Measurements from ENCODE around the gene FCHSD1. TPM values are rescaled to one million over a fixed set of nuclear protein-coding genes. Genes with fewer than 3 reads are reported as not detected.

FCHSD1 gene
- total RNA-seq, 1 donor from 2014 or later: 38.5 TPM

GRCh38 chr5:141646026-141646425, 5.2 kb downstream of the FCHSD1 start:
- no peaks in the 10 kb centered on the region for H3K27me3 ChIP-seq (ENCODE audit: control insufficient read depth, insufficient read depth, low read length)
- no peak overlapping the region for H3K4me3 ChIP-seq (ENCODE audit: low read depth, low read length)
- TF ChIP-seq CTCF (IDR thresholded peaks at IDR 0.05; ENCODE audit: insufficient read depth, low read length, poor library complexity, severe bottlenecking): no peak
- no peak for DNase-seq (ENCODE audit: low read depth)
- H3K36me3 ChIP-seq (ENCODE audit: control insufficient read depth, insufficient read depth, low read length): no peaks in the 10 kb centered on the region

- H3K36me3 ChIP-seq (ENCODE audit: control insufficient read depth, insufficient read depth, low read length): no peaks in the 10 kb centered on the region
- no peak overlapping the region for H3K4me3 ChIP-seq (ENCODE audit: low read depth, low read length)
- H3K27me3 ChIP-seq (ENCODE audit: control insufficient read depth, insufficient read depth, low read length): no peaks in the 10 kb centered on the region
- TF ChIP-seq CTCF (IDR thresholded peaks at IDR 0.05; ENCODE audit: insufficient read depth, low read length, poor library complexity, severe bottlenecking): peak; percentile 47
- peak; percentile 70 for DNase-seq (ENCODE audit: low read depth)
These were observed 9.5 kb downstream of the FCHSD1 start for GRCh38 chr5:141641634-141642267.

- H3K27me3 ChIP-seq (ENCODE audit: control insufficient read depth, insufficient read depth, low read length): no peaks in the 10 kb centered on the region
- no peak overlapping the region for H3K4me3 ChIP-seq (ENCODE audit: low read depth, low read length)
- no peak for TF ChIP-seq CTCF (IDR thresholded peaks at IDR 0.05; ENCODE audit: insufficient read depth, low read length, poor library complexity, severe bottlenecking)
- H3K36me3 ChIP-seq (ENCODE audit: control insufficient read depth, insufficient read depth, low read length): no peaks in the 10 kb centered on the region
- no peak for DNase-seq (ENCODE audit: low read depth)
These were observed 10.5 kb downstream of the FCHSD1 start for GRCh38 chr5:141640698-141641097.

- Histone ChIP-seq H3K36me3 (ENCODE audit: control insufficient read depth, insufficient read depth, low read length) (no peaks in the 10 kb centered on the region), H3K4me3 (ENCODE audit: low read depth, low read length) (no peak overlapping the region), H3K27me3 (ENCODE audit: control insufficient read depth, insufficient read depth, low read length) (no peaks in the 10 kb centered on the region)
- no peak for TF ChIP-seq CTCF (IDR thresholded peaks at IDR 0.05; ENCODE audit: insufficient read depth, low read length, poor library complexity, severe bottlenecking)
- DNase-seq (ENCODE audit: low read depth): no peak
These were observed 11.2 kb downstream of the FCHSD1 start for GRCh38 chr5:141640051-141640415.

- Histone ChIP-seq H3K27me3 (ENCODE audit: control insufficient read depth, insufficient read depth, low read length) (no peaks in the 10 kb centered on the region), H3K4me3 (ENCODE audit: low read depth, low read length) (no peak overlapping the region), H3K36me3 (ENCODE audit: control insufficient read depth, insufficient read depth, low read length) (no peaks in the 10 kb centered on the region)
- no peak for DNase-seq (ENCODE audit: low read depth)
- TF ChIP-seq CTCF (IDR thresholded peaks at IDR 0.05; ENCODE audit: insufficient read depth, low read length, poor library complexity, severe bottlenecking): no peak
These were observed 11.7 kb downstream of the FCHSD1 start for GRCh38 chr5:141639357-141640050.

- DNase-seq (ENCODE audit: low read depth): no peak
- H3K4me3 ChIP-seq (ENCODE audit: low read depth, low read length): no peak overlapping the region
- TF ChIP-seq CTCF (IDR thresholded peaks at IDR 0.05; ENCODE audit: insufficient read depth, low read length, poor library complexity, severe bottlenecking): no peak
- H3K36me3 ChIP-seq (ENCODE audit: control insufficient read depth, insufficient read depth, low read length): no peaks in the 10 kb centered on the region
- H3K27me3 ChIP-seq (ENCODE audit: control insufficient read depth, insufficient read depth, low read length): no peaks in the 10 kb centered on the region
These were observed 12.4 kb downstream of the FCHSD1 start for GRCh38 chr5:141638771-141639170.
